Upper lobe of left lung (tissue), 4 donors: Measurements from ENCODE around the gene BPHL.

Experiments
- EP300 ChIP-seq, 4 donors: sonication (generic); formaldehyde crosslinking; IDR thresholded peaks; one replicate each; pipeline ENCODE4 v1.5.1; 2017; ENCODE audit warnings: antibody characterized with exemption in 4 of 4, control low read depth in 2 of 4
- POLR2A ChIP-seq, 4 donors: fragments of 450-650 bp; IDR thresholded peaks; one replicate each; pipeline ENCODE4 v1.5.1; 2016 to 2017; ENCODE audit warnings: antibody characterized with exemption in 4 of 4, mild to moderate bottlenecking in 2 of 4
- TF ChIP-seq, protein P1 (sequence below), 6 experiments: fragments of 450-650 bp in 4 of 6; fragments of 200-600 bp in 2 of 6; sonication (generic) in 2 of 6; IDR thresholded peaks; one replicate each; pipeline ENCODE4 v1.5.1; 2016 to 2019; ENCODE audit warnings: antibody characterized with exemption in 6 of 6

GRCh38 chr6:3114377-3114776 lies 4.1 kb upstream of the BPHL start:
- TF ChIP-seq POLR2A (IDR thresholded peaks at IDR 0.05) (no peak), EP300 (IDR thresholded peaks at IDR 0.05) (no peak)
- TF ChIP-seq, protein P1, sequence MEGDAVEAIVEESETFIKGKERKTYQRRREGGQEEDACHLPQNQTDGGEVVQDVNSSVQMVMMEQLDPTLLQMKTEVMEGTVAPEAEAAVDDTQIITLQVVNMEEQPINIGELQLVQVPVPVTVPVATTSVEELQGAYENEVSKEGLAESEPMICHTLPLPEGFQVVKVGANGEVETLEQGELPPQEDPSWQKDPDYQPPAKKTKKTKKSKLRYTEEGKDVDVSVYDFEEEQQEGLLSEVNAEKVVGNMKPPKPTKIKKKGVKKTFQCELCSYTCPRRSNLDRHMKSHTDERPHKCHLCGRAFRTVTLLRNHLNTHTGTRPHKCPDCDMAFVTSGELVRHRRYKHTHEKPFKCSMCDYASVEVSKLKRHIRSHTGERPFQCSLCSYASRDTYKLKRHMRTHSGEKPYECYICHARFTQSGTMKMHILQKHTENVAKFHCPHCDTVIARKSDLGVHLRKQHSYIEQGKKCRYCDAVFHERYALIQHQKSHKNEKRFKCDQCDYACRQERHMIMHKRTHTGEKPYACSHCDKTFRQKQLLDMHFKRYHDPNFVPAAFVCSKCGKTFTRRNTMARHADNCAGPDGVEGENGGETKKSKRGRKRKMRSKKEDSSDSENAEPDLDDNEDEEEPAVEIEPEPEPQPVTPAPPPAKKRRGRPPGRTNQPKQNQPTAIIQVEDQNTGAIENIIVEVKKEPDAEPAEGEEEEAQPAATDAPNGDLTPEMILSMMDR (IDR thresholded peaks at IDR 0.05) = no peak
